Testis (tissue), 2 donors: ENCODE data around the gene TMEM9.

ENCODE experiments used
- POLR2A ChIP-seq: fragments of 450-650 bp; IDR thresholded peaks from one replicate; pipeline ENCODE4 v1.6.1; 2017; ENCODE audit warnings: antibody characterized with exemption, mild to moderate bottlenecking, moderate library complexity
- TF ChIP-seq, protein P1 (sequence below), 3 experiments: fragments of 450-650 bp in 2 of 3; fragments of 200-600 bp in 1 of 3; sonication (generic) in 1 of 3; IDR thresholded peaks; one replicate each; pipeline ENCODE4 v1.5.1; 2016 to 2019; ENCODE audit warnings: antibody characterized with exemption in 3 of 3, mild to moderate bottlenecking in 2 of 3, moderate library complexity in 1 of 3

DNA sequence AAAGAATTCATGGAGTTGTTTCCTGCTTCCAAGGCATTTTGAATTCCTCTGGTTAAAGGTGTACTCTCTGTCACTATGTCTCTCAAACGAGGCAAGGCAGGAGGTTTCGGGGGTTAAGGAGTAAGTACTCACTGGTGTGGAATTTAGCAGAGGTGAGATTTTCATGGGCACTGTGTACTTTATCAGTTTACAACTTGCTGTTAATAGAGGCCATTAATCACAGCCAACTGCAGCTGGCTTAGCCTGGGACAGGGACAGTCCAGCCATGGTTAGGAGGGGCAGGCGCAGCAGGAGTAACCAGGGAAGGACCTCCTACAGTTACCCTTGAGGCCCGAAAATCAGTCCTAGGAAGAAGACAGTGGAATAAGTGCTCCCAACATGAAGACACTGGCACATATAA, 18.1 kb upstream of the TMEM9 start:
- TF ChIP-seq, protein P1, sequence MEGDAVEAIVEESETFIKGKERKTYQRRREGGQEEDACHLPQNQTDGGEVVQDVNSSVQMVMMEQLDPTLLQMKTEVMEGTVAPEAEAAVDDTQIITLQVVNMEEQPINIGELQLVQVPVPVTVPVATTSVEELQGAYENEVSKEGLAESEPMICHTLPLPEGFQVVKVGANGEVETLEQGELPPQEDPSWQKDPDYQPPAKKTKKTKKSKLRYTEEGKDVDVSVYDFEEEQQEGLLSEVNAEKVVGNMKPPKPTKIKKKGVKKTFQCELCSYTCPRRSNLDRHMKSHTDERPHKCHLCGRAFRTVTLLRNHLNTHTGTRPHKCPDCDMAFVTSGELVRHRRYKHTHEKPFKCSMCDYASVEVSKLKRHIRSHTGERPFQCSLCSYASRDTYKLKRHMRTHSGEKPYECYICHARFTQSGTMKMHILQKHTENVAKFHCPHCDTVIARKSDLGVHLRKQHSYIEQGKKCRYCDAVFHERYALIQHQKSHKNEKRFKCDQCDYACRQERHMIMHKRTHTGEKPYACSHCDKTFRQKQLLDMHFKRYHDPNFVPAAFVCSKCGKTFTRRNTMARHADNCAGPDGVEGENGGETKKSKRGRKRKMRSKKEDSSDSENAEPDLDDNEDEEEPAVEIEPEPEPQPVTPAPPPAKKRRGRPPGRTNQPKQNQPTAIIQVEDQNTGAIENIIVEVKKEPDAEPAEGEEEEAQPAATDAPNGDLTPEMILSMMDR (IDR thresholded peaks at IDR 0.05), result no peak
- no peak for TF ChIP-seq POLR2A
